ENCODE data around the gene ARF4.

DNA sequence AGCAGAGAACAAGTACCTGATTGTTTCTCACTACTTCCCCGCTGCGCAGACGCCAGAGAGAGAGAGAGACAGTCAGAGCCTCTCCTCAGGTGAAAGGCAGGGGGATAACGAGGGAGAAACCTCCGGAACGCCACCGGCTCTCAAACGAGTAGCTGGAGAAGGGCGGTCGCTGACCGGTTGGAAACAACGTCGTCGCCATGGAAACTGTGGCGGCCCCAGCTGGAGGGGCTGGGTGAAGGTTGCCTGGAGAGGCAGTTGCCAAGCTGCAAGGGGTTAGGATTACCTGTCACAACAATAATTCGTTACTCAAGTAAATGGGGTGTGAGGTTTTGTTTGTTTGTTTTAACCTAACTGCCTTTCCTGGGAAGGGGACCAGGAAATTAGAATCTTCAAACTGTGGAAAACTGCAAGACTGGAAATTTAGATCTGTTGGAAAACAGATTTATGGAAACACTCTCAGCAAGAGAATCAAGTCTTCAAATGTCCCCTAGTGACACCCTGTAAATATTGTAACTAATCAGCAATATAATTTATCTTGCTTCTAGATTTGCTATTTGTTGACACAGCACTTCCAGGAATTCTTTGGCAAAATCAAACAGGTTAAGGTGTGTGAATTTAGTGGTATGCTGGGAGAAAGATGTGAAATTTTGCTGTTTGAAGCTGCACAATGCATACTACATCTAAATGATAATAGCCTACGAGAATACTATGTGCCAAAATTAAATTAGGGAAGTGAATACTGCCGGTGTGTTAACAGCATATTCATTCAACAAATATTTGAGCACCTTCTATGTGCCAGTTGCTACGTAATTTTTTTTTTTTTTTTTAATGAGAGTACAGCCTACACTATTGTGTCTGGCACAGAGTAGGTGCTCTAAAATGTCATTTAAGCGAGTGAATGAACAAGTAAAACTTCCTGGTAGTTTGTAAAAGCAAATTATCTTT, 52.7 kb downstream of the ARF4 start, which contains the start of gene DNAH12:
- TF ChIP-seq, protein P1, sequence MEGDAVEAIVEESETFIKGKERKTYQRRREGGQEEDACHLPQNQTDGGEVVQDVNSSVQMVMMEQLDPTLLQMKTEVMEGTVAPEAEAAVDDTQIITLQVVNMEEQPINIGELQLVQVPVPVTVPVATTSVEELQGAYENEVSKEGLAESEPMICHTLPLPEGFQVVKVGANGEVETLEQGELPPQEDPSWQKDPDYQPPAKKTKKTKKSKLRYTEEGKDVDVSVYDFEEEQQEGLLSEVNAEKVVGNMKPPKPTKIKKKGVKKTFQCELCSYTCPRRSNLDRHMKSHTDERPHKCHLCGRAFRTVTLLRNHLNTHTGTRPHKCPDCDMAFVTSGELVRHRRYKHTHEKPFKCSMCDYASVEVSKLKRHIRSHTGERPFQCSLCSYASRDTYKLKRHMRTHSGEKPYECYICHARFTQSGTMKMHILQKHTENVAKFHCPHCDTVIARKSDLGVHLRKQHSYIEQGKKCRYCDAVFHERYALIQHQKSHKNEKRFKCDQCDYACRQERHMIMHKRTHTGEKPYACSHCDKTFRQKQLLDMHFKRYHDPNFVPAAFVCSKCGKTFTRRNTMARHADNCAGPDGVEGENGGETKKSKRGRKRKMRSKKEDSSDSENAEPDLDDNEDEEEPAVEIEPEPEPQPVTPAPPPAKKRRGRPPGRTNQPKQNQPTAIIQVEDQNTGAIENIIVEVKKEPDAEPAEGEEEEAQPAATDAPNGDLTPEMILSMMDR (conservative IDR thresholded peaks at IDR 0.05 in 1 of 2, IDR thresholded peaks at IDR 0.05 in 1 of 2; ENCODE audit: extremely low read depth in 1 of 2, insufficient read depth in 1 of 2, low read depth in 1 of 2, low read length in 2 of 2) = no peak
- TF ChIP-seq EZH2 (IDR thresholded peaks at IDR 0.05; ENCODE audit: borderline replicate concordance, low read length) = no peak
